H9 (cell line): ENCODE data around the gene GABRB3. TPM values are rescaled to one million over a fixed set of nuclear protein-coding genes. Genes with fewer than 3 reads are reported as not detected.

Source experiments
- DNase-seq: peaks from one replicate; pipeline ENCODE4 v3.0.0-alpha.2; 2017
- H2AFZ ChIP-seq: one replicate; pipeline ENCODE4 v1.6.1; 2013; ENCODE audit warnings: mild to moderate bottlenecking, low read length, control low read depth, moderate library complexity
- H2AK5ac ChIP-seq: 2 replicates; pipeline ENCODE4 v1.6.1; 2013; ENCODE audit warnings: low read length, control low read depth, mixed read lengths; ENCODE audit not compliant: insufficient read length
- H2BK120ac ChIP-seq: one replicate; pipeline ENCODE4 v1.6.1; 2013; ENCODE audit warnings: low read depth, mild to moderate bottlenecking, low read length, control low read depth, inconsistent platforms; ENCODE audit not compliant: poor library complexity, severe bottlenecking
- H2BK12ac ChIP-seq: 2 replicates; pipeline ENCODE4 v1.6.1; 2013; ENCODE audit warnings: low read length, control low read depth, mixed read lengths, low read depth; ENCODE audit not compliant: insufficient read length
- H2BK15ac ChIP-seq: 2 replicates; pipeline ENCODE4 v1.6.1; 2013; ENCODE audit warnings: low read depth, low read length, control low read depth
- H2BK20ac ChIP-seq: one replicate; pipeline ENCODE4 v1.6.1; 2013; ENCODE audit warnings: low read depth, mild to moderate bottlenecking, low read length, control low read depth, inconsistent platforms; ENCODE audit not compliant: poor library complexity, severe bottlenecking
- H2BK5ac ChIP-seq: 2 replicates; pipeline ENCODE4 v1.6.1; 2013; ENCODE audit warnings: low read length, control low read depth, mixed read lengths; ENCODE audit not compliant: insufficient read length
- H3K14ac ChIP-seq: 2 replicates; pipeline ENCODE4 v1.6.1; 2013; ENCODE audit warnings: low read length, control low read depth; ENCODE audit not compliant: insufficient read depth
- H3K18ac ChIP-seq: 2 replicates; pipeline ENCODE4 v1.6.1; 2013; ENCODE audit warnings: low read depth, mild to moderate bottlenecking, mixed read lengths, low read length, control low read depth; ENCODE audit not compliant: insufficient read length
- H3K23ac ChIP-seq: 2 replicates; pipeline ENCODE4 v1.6.1; 2013; ENCODE audit warnings: low read length, control low read depth, mixed read lengths, low read depth; ENCODE audit not compliant: insufficient read length
- H3K23me2 ChIP-seq: 2 replicates; pipeline ENCODE4 v1.6.1; 2013; ENCODE audit warnings: low read depth, mild to moderate bottlenecking, mixed read lengths, low read length, control low read depth; ENCODE audit not compliant: insufficient read length, poor library complexity, severe bottlenecking
- H3K27ac ChIP-seq: 2 replicates; pipeline ENCODE4 v1.5.1; 2013; ENCODE audit warnings: low read length, control low read depth, mixed read lengths, low read depth; ENCODE audit not compliant: insufficient read length
- H3K27me3 ChIP-seq: 2 replicates; pipeline ENCODE4 v1.6.1; 2013; ENCODE audit warnings: low read length, control low read depth, inconsistent platforms; ENCODE audit not compliant: insufficient read depth
- H3K4ac ChIP-seq: 2 replicates; pipeline ENCODE4 v1.6.1; 2013; ENCODE audit warnings: low read depth, mild to moderate bottlenecking, control low read depth, inconsistent platforms, low read length, moderate library complexity
- H3K4me1 ChIP-seq: 2 replicates; pipeline ENCODE4 v1.6.1; 2013; ENCODE audit warnings: low read length, control low read depth, inconsistent platforms; ENCODE audit not compliant: insufficient read depth
- H3K4me2 ChIP-seq: 2 replicates; pipeline ENCODE4 v1.6.1; 2013; ENCODE audit warnings: low read length, control low read depth, mixed read lengths; ENCODE audit not compliant: insufficient read length, insufficient read depth
- H3K56ac ChIP-seq: 2 replicates; pipeline ENCODE4 v1.6.1; 2013; ENCODE audit warnings: low read depth, mild to moderate bottlenecking, mixed read lengths, low read length, control low read depth; ENCODE audit not compliant: insufficient read length
- H3K79me1 ChIP-seq: 2 replicates; pipeline ENCODE4 v1.6.1; 2013; ENCODE audit warnings: low read depth, mild to moderate bottlenecking, moderate library complexity, low read length, control low read depth, inconsistent platforms; ENCODE audit not compliant: insufficient read depth, poor library complexity, severe bottlenecking
- H3K79me2 ChIP-seq: 2 replicates; pipeline ENCODE4 v1.6.1; 2013; ENCODE audit warnings: low read length, control low read depth, inconsistent platforms; ENCODE audit not compliant: insufficient read depth
- H3K9ac ChIP-seq: 2 replicates; pipeline ENCODE4 v1.6.1; 2013; ENCODE audit warnings: low read length, control low read depth, mixed read lengths; ENCODE audit not compliant: insufficient read length; ENCODE audit errors: extremely low read depth
- H3K9me3 ChIP-seq: one replicate; pipeline ENCODE4 v1.6.1; 2013; ENCODE audit warnings: low read depth, low read length, inconsistent platforms; ENCODE audit not compliant: control insufficient read depth
- H3T11ph ChIP-seq: one replicate; pipeline ENCODE4 v1.6.1; 2013; ENCODE audit warnings: mild to moderate bottlenecking, low read length, control low read depth, inconsistent platforms
- H4K20me1 ChIP-seq: one replicate; pipeline ENCODE4 v1.6.1; 2013; ENCODE audit not compliant: control insufficient read depth, insufficient read length, insufficient read depth
- H4K5ac ChIP-seq: 2 replicates; pipeline ENCODE4 v1.6.1; 2013; ENCODE audit warnings: low read depth, mild to moderate bottlenecking, mixed read lengths, low read length, control low read depth; ENCODE audit not compliant: insufficient read length
- H4K8ac ChIP-seq: replicated peaks from 2 replicates; pipeline ENCODE4 v1.6.1; 2013; ENCODE audit warnings: low read length, control low read depth, mixed read lengths, low read depth; ENCODE audit not compliant: insufficient read length
- H4K91ac ChIP-seq: 2 replicates; pipeline ENCODE4 v1.6.1; 2013; ENCODE audit warnings: low read depth, mild to moderate bottlenecking, moderate library complexity, mixed read lengths, low read length, control low read depth; ENCODE audit not compliant: insufficient read length
- H3K27ac Mint-ChIP-seq, 3 experiments: 2 replicates in 2 of 3; 3 replicates in 1 of 3; pipeline ENCODE4 v1.8.0; 2020 to 2021; ENCODE audit warnings: mixed read lengths in 3 of 3, mild to moderate bottlenecking in 1 of 3, moderate library complexity in 1 of 3
- H3K27me3 Mint-ChIP-seq: 2 replicates; pipeline ENCODE4 v1.8.0; 2021; ENCODE audit warnings: low read depth, mild to moderate bottlenecking, moderate library complexity, mixed read lengths
- H3K36me3 Mint-ChIP-seq, 3 experiments: 2 replicates in 2 of 3; 3 replicates in 1 of 3; pipeline ENCODE4 v1.8.0; 2020 to 2021; ENCODE audit warnings: low read depth in 3 of 3, mixed read lengths in 3 of 3; ENCODE audit not compliant: insufficient read depth in 1 of 3
- H3K4me1 Mint-ChIP-seq, 2 experiments: 2 replicates each; pipeline ENCODE4 v1.8.0; 2020; ENCODE audit warnings: mixed read lengths in 2 of 2
- H3K4me3 Mint-ChIP-seq, 2 experiments: 2 replicates in 1 of 2; 3 replicates in 1 of 2; pipeline ENCODE4 v1.8.0; 2020 to 2021; ENCODE audit warnings: mild to moderate bottlenecking in 2 of 2, mixed read lengths in 2 of 2, moderate library complexity in 1 of 2
- H3K9me3 Mint-ChIP-seq, 2 experiments: 2 replicates in 1 of 2; 3 replicates in 1 of 2; pipeline ENCODE4 v1.8.0; 2020; ENCODE audit warnings: mild to moderate bottlenecking in 2 of 2, mixed read lengths in 2 of 2, moderate library complexity in 1 of 2
- CTCF ChIP-seq: fragments of 200-600 bp; sonication (generic); conservative IDR thresholded peaks from 3 replicates; pipeline ENCODE4 v1.8.0; 2021; ENCODE audit warnings: antibody characterized with exemption, mild to moderate bottlenecking
- WGBS: extraction: QIAGEN DNeasy Blood & Tissue Kit; methylation state at CpG from one replicate; pipeline ENCODE4 v1.1.7; 2013; ENCODE audit warnings: missing lambda C conversion rate, low lambda C conversion rate, mixed read lengths; ENCODE audit not compliant: insufficient read length; ENCODE audit errors: extremely low coverage; 5-methylcytosine and 5-hydroxymethylcytosine counted together
- total RNA-seq: library from RNA; stranded (reverse); gene quantifications from 2 replicates; pipeline ENCODE4 v1.2.1, GENCODE V29; 2021

GABRB3 gene
- total RNA-seq, 1 experiment from 2014 or later: 98.2 TPM

GRCh38 chr15:26598704-26599103 is 174.2 kb downstream of the GABRB3 start:
- Histone ChIP-seq H4K91ac (no peak overlapping the region), H3K4ac (no peak overlapping the region), H2AFZ (no peak overlapping the region), H3K4me2 (no peak overlapping the region), H3K14ac (no peak overlapping the region; the same call in 1 of the 2 replicates), H3K27ac (no peak overlapping the region), H3T11ph (no peak overlapping the region), H3K4me1 (peaks cover 4% of the 10 kb centered on the region; the same call in 1 of the 2 replicates), H3K23me2 (no peaks in the 10 kb centered on the region), H3K23ac (no peak overlapping the region), H3K56ac (no peak overlapping the region), H3K79me2 (peaks cover 3% of the 10 kb centered on the region; the same call in 1 of the 2 replicates), H2BK12ac (no peak overlapping the region), H4K5ac (no peak overlapping the region), H4K20me1 (no peaks in the 10 kb centered on the region), H4K8ac (no peak overlapping the region), H3K18ac (no peak overlapping the region), H3K9me3 (no peaks in the 10 kb centered on the region), H2BK20ac (no peak overlapping the region), H2AK5ac (no peak overlapping the region), H2BK5ac (no peak overlapping the region), H2BK15ac (no peak overlapping the region), H2BK120ac (no peak overlapping the region), H3K27me3 (no peaks in the 10 kb centered on the region), H3K9ac (no peak overlapping the region), H3K79me1 (peaks cover 3% of the 10 kb centered on the region)
- Mint-ChIP-seq H3K4me1 (peaks cover 7 to 9% of the 10 kb centered on the region in 2 experiments), H3K27me3 (no peaks in the 10 kb centered on the region), H3K4me3 (no peak overlapping the region), H3K36me3 (peaks cover 8 to 30% (median 13%) of the 10 kb centered on the region in 3 experiments), H3K9me3 (peaks cover 4 to 14% of the 10 kb centered on the region in 2 experiments; a peak in 4 of 5 replicates), H3K27ac (no peak overlapping the region; a peak in 1 of 7 replicates)
- DNase-seq: no peak
- no peak for TF ChIP-seq CTCF
- no CpG with 5 or more reads among the region's 2 CpGs for WGBS
